HCT116 (cell line): ENCODE data around the gene SPEM3. TPM values are rescaled to one million over a fixed set of nuclear protein-coding genes. Genes with fewer than 3 reads are reported as not detected.

Source experiments
- ATAC-seq: fragments of 200-7000 bp; cut with Tn5 transposase; 2 replicates; pipeline ENCODE4 v1.9.1; 2020; ENCODE audit warnings: mild to moderate bottlenecking, moderate library complexity
- BruUV-seq: library from RNA; stranded (reverse); fragments of 400-500 nt; replicated peaks from 2 replicates; lab custom pipeline; 2021; lab: Mats Ljungman, UMichigan
- CTCF ChIA-PET: fragments of 300-600 bp; sonication (Branson Sonifier 250); formaldehyde crosslinking; loops from one replicate; lab custom pipeline; 2021; ENCODE audit warnings: antibody characterized with exemption; lab: Charles Lee
- POLR2A ChIA-PET: fragments of 300-600, 350-600 bp; sonication (Branson Sonifier 250); formaldehyde crosslinking; loops from one replicate; lab custom pipeline; 2021; ENCODE audit warnings: antibody characterized with exemption; lab: Charles Lee
- RAD21 ChIA-PET, 2 experiments: fragments of 300-600 bp; sonication (Branson Sonifier 250); formaldehyde crosslinking; loops; one replicate each; lab custom pipeline; 2023; ENCODE audit warnings: low total read pairs in 2 of 2; ENCODE audit not compliant: uncharacterized antibody in 2 of 2, unreplicated experiment in 2 of 2, low non-redundant PET in 1 of 2; lab: Charles Lee
- DNase-seq: peaks from one replicate; pipeline ENCODE4 v3.0.0-alpha.2; 2010; ENCODE audit warnings: low read depth, low spot score
- H2AFZ ChIP-seq: fragments of 200-600 bp; shearing (Covaris generic), sonication (generic); 2 replicates; pipeline ENCODE4 v1.6.1; 2017; ENCODE audit warnings: low read depth, mixed run types, mixed read lengths, antibody characterized with exemption, low read length; ENCODE audit not compliant: poor library complexity, severe bottlenecking
- H3K27ac ChIP-seq: 2 replicates; pipeline ENCODE4 v1.5.1; 2012; ENCODE audit warnings: low read depth, low read length
- H3K27me3 ChIP-seq: fragments of 200-600 bp; sonication (generic); 2 replicates; pipeline ENCODE4 v1.6.1; 2016; ENCODE audit warnings: mixed run types, low read length, mixed read lengths; ENCODE audit not compliant: insufficient read depth
- H3K36me3 ChIP-seq, 2 experiments: fragments of 200-500 bp in 1 of 2; fragments of 200-600 bp in 1 of 2; sonication (Bioruptor generic) in 1 of 2; sonication (generic) in 1 of 2; 2 replicates each; pipeline versions ENCODE4 v1.5.1 to v1.6.1; 2014 to 2016; ENCODE audit warnings: low read length in 2 of 2, inconsistent platforms in 1 of 2, mixed read lengths in 1 of 2, mixed run types in 1 of 2; ENCODE audit not compliant: insufficient read depth in 2 of 2, control insufficient read depth in 1 of 2
- H3K4me1 ChIP-seq, 2 experiments: fragments of 200-600 bp in 1 of 2; sonication (generic) in 1 of 2; 2 replicates each; pipeline versions ENCODE4 v1.5.1 to v1.6.1; 2012 to 2017; ENCODE audit warnings: low read length in 2 of 2, inconsistent platforms in 1 of 2, mild to moderate bottlenecking in 1 of 2, mixed read lengths in 1 of 2, mixed run types in 1 of 2, moderate library complexity in 1 of 2; ENCODE audit not compliant: insufficient read depth in 2 of 2, control insufficient read depth in 1 of 2
- H3K4me2 ChIP-seq: fragments of 200-600 bp; sonication (generic); 2 replicates; pipeline ENCODE4 v1.6.1; 2017; ENCODE audit warnings: mixed run types, low read length, mixed read lengths
- H3K4me3 ChIP-seq, 2 experiments: fragments of 200-600 bp in 1 of 2; sonication (generic) in 1 of 2; replicated peaks in 1 of 2; 2 replicates each; pipeline ENCODE4 v1.5.1; 2011 to 2016; ENCODE audit warnings: low read length in 2 of 2, control low read depth in 1 of 2, low read depth in 1 of 2, mild to moderate bottlenecking in 1 of 2, mixed read lengths in 1 of 2, mixed run types in 1 of 2
- H3K79me2 ChIP-seq: fragments of 200-600 bp; sonication (generic); 2 replicates; pipeline ENCODE4 v1.6.1; 2017; ENCODE audit warnings: mild to moderate bottlenecking, mixed run types, low read length, moderate library complexity, mixed read lengths; ENCODE audit not compliant: insufficient read depth
- H3K9ac ChIP-seq: fragments of 200-600 bp; sonication (generic); 2 replicates; pipeline ENCODE4 v1.6.1; 2016; ENCODE audit warnings: low read length, mixed read lengths
- H3K9me2 ChIP-seq: fragments of 200-600 bp; sonication (generic), shearing (Covaris generic); 2 replicates; pipeline ENCODE4 v1.6.1; 2017; ENCODE audit warnings: mixed run types, mild to moderate bottlenecking, moderate library complexity; ENCODE audit not compliant: insufficient read depth
- H3K9me3 ChIP-seq, 2 experiments: fragments of 200-500 bp in 1 of 2; fragments of 200-600 bp in 1 of 2; sonication (Bioruptor generic) in 1 of 2; sonication (generic) in 1 of 2; 2 replicates each; pipeline ENCODE4 v1.6.1; 2014 to 2017; ENCODE audit warnings: low read length in 2 of 2, mixed read lengths in 2 of 2, inconsistent platforms in 1 of 2, low read depth in 1 of 2, mild to moderate bottlenecking in 1 of 2, mixed run types in 1 of 2, moderate library complexity in 1 of 2; ENCODE audit not compliant: control insufficient read depth in 1 of 2, insufficient read depth in 1 of 2
- H4K20me1 ChIP-seq: fragments of 200-600 bp; sonication (generic), shearing (Covaris generic); 2 replicates; pipeline ENCODE4 v1.6.1; 2017; ENCODE audit warnings: mixed run types, mild to moderate bottlenecking, moderate library complexity; ENCODE audit not compliant: insufficient read depth
- CBX3 ChIP-seq: IDR thresholded peaks from 2 replicates; pipeline ENCODE4 v1.6.1; 2012; ENCODE audit warnings: low read depth
- CEBPB ChIP-seq: IDR thresholded peaks from 2 replicates; pipeline ENCODE4 v1.6.1; 2012; ENCODE audit warnings: low read depth
- CTCF ChIP-seq, 3 experiments: fragments of 200-600 bp in 1 of 3; sonication (generic) in 1 of 3; IDR thresholded peaks in 2 of 3; conservative IDR thresholded peaks in 1 of 3; 2 replicates each; pipeline ENCODE4 v1.5.1; 2012 to 2017; ENCODE audit warnings: low read depth in 2 of 3, low read length in 2 of 3, antibody characterized with exemption in 1 of 3, borderline replicate concordance in 1 of 3, control low read depth in 1 of 3, mild to moderate bottlenecking in 1 of 3, mixed read lengths in 1 of 3, mixed run types in 1 of 3, moderate library complexity in 1 of 3; ENCODE audit not compliant: insufficient read depth in 1 of 3
- EZH2 ChIP-seq: fragments of 200-600 bp; sonication (generic); IDR thresholded peaks from 2 replicates; pipeline ENCODE4 v1.6.1; 2017; ENCODE audit warnings: antibody characterized with exemption, mixed run types
- EZH2phosphoT487 ChIP-seq: fragments of 200-600 bp; IDR thresholded peaks from 2 replicates; pipeline ENCODE4 v1.6.1; 2018; ENCODE audit warnings: antibody characterized with exemption, borderline replicate concordance
- FOSL1 ChIP-seq: IDR thresholded peaks from 2 replicates; pipeline ENCODE4 v1.6.1; 2012; ENCODE audit warnings: low read depth
- JUND ChIP-seq: IDR thresholded peaks from 2 replicates; pipeline ENCODE4 v1.6.1; 2012
- POLR2A ChIP-seq: IDR thresholded peaks from 2 replicates; pipeline ENCODE4 v1.7.0; 2011; ENCODE audit warnings: borderline replicate concordance; ENCODE audit not compliant: insufficient read depth, insufficient read length; ENCODE audit errors: extremely low read depth
- POLR2AphosphoS5 ChIP-seq: IDR thresholded peaks from 2 replicates; pipeline ENCODE4 v1.6.1; 2011; ENCODE audit warnings: mild to moderate bottlenecking, low read depth, low read length, moderate library complexity
- RAD21 ChIP-seq: IDR thresholded peaks from 2 replicates; pipeline ENCODE4 v1.6.1; 2012; ENCODE audit warnings: low read depth, mild to moderate bottlenecking
- REST ChIP-seq: IDR thresholded peaks from 2 replicates; pipeline ENCODE4 v1.6.1; 2012; ENCODE audit warnings: low read depth
- SIN3A ChIP-seq: IDR thresholded peaks from 2 replicates; pipeline ENCODE4 v1.6.1; 2012; ENCODE audit warnings: low read depth
- SP1 ChIP-seq: IDR thresholded peaks from 2 replicates; pipeline ENCODE4 v1.6.1; 2012; ENCODE audit warnings: low read depth
- SRF ChIP-seq: IDR thresholded peaks from 2 replicates; pipeline ENCODE4 v1.6.1; 2012; ENCODE audit warnings: low read depth
- YY1 ChIP-seq: IDR thresholded peaks from 2 replicates; pipeline ENCODE4 v1.6.1; 2011; ENCODE audit warnings: low read length, low read depth, moderate library complexity, mild to moderate bottlenecking; ENCODE audit not compliant: insufficient replicate concordance; ENCODE audit errors: extremely low read depth
- ZBTB33 ChIP-seq: IDR thresholded peaks from 2 replicates; pipeline ENCODE4 v1.6.1; 2011; ENCODE audit warnings: mild to moderate bottlenecking, low read length, moderate library complexity; ENCODE audit not compliant: insufficient replicate concordance; ENCODE audit errors: extremely low read depth
- ZFX ChIP-seq: fragments of 450-650 bp; IDR thresholded peaks from 2 replicates; pipeline ENCODE4 v1.6.1; 2017
- intact Hi-C: fragments of 100-400 bp; cut with micrococcal nuclease; formaldehyde crosslinking; loops from 2 replicates; pipeline ENCODE4 v1.10.0; 2022
- total RNA-seq: library from RNA; stranded (reverse); gene quantifications from one replicate; pipeline ENCODE4 v1.2.1, GENCODE V29; 2021; ENCODE audit not compliant: unreplicated experiment

The SPEM3 gene
- total RNA-seq, 1 experiment from 2014 or later, result not detected

- TF ChIP-seq CTCF (IDR thresholded peaks at IDR 0.05 in 2 of 3, conservative IDR thresholded peaks at IDR 0.05 in 1 of 3; ENCODE audit: borderline replicate concordance in 1 of 3, insufficient read depth in 1 of 3, low read depth in 2 of 3, low read length in 2 of 3), result no peak
- TF ChIP-seq CEBPB, result no peak
- no peak for TF ChIP-seq EZH2phosphoT487
Observed at GRCh38 chr17:7445619-7445968, 16.9 kb downstream of the SPEM3 start (continued).

GRCh38 chr17:7448461-7448860, 19.8 kb downstream of the SPEM3 start:
- Histone ChIP-seq H3K4me1 (peaks cover 24 to 36% of the 10 kb centered on the region in 2 experiments), H3K27me3 (no peaks in the 10 kb centered on the region), H3K4me2 (no peak overlapping the region), H3K36me3 (no peaks in the 10 kb centered on the region), H3K9ac (no peak overlapping the region), H4K20me1 (no peaks in the 10 kb centered on the region), H3K27ac (no peak overlapping the region), H3K9me3 (no peaks in the 10 kb centered on the region), H3K9me2 (no peaks in the 10 kb centered on the region), H3K4me3 (no peak overlapping the region), H3K79me2 (no peaks in the 10 kb centered on the region), H2AFZ (no peak overlapping the region)
- no peak for DNase-seq
- ChIA-PET RAD21 (no interaction called here), POLR2A (no interaction called here), CTCF (no interaction called here)
- no TSS peak for BruUV-seq
- intact Hi-C loops, result no loop called here
- no peak for ATAC-seq
- TF ChIP-seq POLR2AphosphoS5 (no peak), ZFX (no peak), ZBTB33 (no peak), YY1 (no peak), SP1 (no peak), FOSL1 (no peak), EZH2 (no peak), RAD21 (no peak), SIN3A (no peak), JUND (no peak), CBX3 (no peak), POLR2A (no peak), SRF (no peak), EZH2phosphoT487 (no peak), REST (no peak), CTCF (IDR thresholded peaks at IDR 0.05 in 2 of 3, conservative IDR thresholded peaks at IDR 0.05 in 1 of 3; ENCODE audit: borderline replicate concordance in 1 of 3, insufficient read depth in 1 of 3, low read depth in 2 of 3, low read length in 2 of 3) (no peak)
